Right hindlimb (tissue), 1 donor: ENCODE measurements around the gene LRIG3.
"Not testable (repeated sequence)": the region's sequence is repeated elsewhere in the genome, so short reads cannot be mapped to it uniquely, and the experiment has no call there.

Experiments used
- DNase-seq: peaks from one replicate; pipeline ENCODE4 v3.0.0-alpha.2; 2018

The LRIG3 gene

DNA sequence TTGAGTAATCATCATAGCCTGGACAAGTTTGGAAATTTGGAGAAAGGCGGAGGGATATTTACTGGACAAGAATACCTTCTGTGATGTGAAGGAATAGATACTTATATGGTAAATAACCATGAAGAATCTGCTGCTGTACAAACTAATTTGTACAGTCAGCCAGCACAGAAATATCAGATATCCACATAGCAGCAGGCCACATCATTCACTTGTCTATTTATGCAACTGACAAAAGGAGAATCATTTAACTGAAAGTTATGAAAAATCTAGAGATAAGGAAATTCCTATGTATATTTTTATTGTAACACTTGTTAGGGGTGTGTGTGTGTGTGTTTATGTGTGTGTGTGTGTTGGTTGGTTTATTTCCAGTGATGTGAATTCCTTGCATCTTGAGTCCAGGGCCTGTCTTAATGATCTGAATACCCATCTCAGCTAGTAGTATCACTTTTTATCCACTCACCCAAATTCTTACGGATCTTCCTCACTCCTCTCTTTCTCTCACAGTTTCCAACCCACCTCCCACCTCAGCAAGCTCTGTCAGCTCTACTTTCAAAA, 10.5 kb upstream of the LRIG3 start:
- DNase-seq, result no peak

DNA sequence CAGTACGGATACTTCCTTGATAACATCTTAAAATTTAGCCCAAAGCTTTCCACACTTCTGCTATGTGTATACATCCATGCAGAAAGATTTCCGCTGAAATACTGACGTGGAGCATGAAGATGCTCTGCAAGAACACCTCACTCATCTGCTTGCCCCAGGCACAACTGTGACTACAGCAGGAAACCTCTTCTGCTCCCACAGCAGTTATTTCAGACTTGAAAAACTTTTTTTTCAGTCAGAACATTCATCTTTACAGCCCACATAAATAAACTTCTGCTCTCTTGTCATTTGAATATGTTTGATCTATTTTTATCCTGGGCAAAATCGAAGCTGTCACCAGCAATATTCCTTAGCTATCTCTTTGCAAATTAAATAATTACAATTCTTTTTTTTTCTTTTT, 6.8 kb upstream of the LRIG3 start:
- DNase-seq, result no peak

DNA sequence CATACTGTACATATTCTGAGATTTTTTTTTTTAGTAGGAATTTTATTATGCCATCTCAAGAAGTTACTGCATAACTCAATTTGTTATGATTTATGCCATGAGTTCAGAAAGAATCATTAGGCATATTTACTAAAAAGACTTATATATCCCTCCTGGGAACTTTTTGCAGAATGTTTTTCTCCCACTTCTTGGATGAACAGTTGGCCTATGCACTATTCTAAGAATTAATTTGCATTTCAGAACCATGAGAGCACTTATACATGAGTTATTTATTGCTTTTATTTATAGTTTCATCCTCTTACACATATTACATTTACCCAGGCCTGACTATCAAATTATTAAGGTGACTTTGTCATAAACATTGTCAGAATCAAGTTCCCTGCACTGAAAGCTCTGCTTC, 6.3 kb upstream of the LRIG3 start:
- DNase-seq, result no peak

DNA sequence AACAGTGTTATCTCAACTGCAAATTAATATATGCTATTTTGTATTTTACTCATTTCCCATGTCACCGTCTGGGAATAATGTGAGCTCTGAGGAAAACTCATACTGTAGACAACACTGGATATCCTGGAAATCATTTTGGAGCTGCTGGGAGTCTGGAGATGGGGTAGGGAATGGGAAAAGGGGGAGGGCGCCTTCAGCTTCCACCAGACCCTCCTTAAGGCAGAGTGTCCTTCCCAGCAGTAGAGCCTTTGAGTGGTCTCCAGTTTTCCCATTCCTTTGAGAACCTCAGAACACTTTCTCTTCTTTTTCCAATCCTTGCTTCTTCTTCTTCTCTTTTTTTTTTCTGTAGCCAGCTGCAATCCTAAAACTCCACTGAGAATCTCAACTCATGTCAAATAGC, 5.4 kb upstream of the LRIG3 start:
- peak; percentile 44 for DNase-seq

DNA sequence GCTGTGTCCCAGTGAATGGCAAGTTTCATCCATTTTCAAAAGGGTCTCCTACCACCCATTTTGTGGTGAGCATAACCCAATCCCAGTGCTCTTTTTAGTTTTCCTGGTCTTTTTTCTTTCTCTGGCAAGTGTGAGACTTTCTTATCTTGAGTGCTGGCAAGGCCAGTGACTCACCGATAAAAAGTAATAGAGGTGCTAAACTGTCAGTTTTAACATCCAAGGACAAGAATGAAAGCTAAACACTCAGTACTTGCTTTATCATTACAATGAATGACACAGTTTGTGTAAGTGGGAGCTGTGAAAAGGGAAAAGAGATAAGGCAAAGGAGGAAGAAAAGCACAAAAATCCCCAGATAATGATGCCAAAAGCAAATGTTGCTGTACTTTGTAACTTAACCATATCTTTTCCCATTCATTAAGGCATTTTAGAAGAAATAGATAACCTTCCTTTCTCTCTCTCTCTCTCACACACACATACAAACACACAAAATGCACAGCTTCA, 4.9 kb upstream of the LRIG3 start:
- DNase-seq, result no peak

DNA sequence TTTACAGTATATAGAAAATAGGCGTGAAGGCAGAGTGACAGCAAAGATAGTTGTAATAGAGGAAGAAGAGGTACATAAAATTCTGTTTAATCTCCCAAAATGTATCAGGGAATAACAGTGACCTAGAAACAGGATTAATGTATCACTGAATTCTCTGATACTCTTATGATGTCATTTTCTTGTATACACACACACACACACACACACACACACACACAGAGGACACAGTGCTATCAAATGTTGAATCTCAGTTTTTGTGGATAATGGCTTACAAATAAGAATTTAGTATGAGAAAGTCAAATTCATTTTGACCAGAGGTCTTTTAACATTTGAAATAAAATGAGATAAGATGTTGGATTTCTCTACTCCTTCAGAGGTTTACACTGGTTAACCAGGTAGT, 4.3 kb upstream of the LRIG3 start:
- DNase-seq, result no peak

DNA sequence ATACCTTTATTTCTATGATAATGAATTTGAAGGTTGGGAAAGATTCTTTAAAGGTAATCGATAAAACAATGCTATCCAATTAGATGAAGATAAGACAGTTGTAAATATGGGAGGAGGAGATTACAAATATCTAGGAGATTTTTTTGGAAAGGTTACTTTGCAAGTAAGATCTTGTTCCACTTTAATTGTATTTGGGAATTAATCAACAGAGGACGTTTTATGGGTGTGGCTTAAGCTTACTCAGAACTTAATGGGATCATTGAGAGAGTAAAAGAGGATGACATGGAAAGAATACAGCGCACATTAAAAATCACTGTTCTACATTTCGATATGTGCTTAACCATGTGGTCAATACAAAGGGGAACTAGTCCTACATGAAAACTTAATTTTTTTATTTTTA, 3.5 kb upstream of the LRIG3 start:
- DNase-seq, result no peak

DNA sequence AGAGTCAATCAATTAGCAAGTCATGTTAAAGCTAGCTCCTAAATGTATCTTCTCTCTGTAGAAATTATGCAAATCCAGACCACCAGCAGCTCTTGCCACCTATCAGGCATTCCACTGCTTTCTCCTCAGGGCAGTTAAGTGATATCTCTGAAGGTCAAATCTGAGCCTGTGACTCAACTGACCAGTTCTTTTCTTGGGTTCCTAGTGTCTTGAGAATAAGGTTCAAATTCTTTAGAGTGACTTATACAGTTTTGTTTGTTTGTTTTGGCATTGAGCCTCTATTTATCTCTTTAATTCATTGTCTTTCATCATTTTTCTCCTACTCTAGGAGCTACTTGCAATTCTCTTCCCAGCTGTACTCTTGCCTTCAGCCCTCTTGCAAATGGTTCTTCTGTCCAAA, 2.5 kb upstream of the LRIG3 start:
- no peak for DNase-seq

DNA sequence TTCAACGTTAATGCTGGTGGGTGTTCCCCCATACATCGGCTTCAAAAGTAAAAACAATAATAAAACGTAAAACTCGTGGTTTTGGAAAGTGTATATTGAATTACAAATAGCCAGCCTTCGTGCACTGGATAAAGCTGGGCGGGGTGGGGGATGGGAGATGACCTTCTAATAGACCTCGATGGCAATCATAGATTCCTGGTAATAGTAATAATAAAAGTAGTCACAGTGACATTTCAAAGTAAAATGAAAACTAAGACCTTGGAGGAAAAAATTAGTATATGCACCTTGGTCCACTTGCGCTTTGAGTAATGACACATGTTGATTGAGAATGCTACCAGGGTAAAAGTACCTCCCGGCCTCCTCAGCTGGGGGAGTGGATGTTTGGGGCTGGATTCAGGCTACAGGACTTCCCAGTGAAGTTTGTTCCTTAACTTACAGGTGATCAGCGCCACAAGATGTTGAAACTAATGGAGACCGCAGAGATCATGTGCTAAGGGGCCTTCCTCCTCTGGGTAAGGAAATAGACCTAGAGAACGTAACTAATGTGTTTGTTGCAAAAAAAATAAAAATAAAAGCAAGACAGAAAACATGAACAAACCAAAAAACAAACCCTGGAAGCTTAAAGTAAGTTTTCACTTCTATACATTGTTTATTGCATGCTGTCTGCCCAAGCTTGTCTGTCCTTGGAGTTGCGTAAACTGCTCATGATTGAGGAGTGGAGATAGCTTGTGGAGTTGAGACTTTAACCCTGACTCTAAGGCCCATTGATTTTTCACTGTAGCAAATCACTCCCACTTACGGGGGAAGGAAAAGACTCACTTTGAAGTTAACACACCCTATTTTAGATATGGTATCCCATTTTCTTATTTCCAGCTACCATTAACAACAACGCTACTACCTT, 907 bp upstream of the LRIG3 start:
- no peak for DNase-seq

DNA sequence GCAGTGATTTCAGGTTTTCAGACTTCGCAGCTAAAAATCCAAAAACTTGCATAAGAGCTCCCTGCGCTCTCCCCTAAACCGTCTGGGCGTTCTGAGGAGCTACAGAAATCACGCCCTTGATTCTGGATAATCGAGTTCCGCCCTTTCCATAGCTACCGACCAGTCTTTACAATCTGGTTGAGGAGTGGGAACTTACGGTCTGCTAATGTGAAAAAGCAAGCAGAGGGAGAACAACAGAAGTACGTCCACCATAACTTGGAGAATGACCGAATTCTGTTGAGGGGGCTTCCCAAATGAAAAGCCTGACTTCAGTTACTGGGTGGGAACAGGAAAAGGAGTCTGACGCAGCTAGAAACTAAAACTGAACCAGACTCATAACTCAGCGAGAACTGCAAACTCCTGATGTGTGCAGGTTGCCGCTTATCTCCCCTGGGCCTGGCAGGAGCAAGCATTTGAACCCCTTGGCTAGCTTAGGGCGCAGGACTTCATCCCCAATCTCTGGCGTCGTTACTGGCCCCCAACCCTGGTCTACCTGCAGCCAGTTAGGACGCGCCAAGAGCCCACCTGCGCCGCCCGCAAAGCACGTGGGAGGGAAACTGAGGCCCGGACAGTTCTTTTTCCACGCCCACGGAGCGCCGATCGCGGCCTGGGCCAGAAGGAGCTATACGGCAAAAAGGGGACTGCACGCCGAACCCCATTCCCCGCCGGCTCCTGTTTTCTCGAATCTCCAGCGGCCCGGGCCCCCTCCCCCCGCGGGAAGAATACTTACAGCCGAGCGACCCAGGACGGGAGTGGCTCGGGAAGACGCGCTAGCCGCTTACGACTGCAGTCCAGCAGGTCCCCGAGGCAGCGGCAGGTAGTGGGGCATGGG, 838 bp downstream of the LRIG3 start:
- peak; percentile 71 for DNase-seq

DNA sequence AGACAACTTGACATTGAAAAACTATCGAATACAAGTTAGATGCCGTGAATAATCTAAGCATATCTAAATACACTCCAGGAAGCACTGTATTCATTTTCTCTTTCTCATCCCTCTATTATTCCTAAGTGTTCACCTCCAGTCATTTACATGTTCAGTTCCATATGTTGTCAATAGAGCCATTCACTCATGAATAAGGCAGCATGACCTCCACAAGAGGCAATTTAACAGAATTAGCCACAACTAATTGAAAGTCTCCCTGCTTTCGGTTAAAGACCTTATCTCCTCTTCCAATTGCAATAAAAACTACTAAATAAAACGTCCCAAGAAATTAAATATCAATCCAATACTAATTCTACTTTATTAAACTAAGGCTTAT, 1.8 kb downstream of the LRIG3 start:
- DNase-seq, result no peak

DNA sequence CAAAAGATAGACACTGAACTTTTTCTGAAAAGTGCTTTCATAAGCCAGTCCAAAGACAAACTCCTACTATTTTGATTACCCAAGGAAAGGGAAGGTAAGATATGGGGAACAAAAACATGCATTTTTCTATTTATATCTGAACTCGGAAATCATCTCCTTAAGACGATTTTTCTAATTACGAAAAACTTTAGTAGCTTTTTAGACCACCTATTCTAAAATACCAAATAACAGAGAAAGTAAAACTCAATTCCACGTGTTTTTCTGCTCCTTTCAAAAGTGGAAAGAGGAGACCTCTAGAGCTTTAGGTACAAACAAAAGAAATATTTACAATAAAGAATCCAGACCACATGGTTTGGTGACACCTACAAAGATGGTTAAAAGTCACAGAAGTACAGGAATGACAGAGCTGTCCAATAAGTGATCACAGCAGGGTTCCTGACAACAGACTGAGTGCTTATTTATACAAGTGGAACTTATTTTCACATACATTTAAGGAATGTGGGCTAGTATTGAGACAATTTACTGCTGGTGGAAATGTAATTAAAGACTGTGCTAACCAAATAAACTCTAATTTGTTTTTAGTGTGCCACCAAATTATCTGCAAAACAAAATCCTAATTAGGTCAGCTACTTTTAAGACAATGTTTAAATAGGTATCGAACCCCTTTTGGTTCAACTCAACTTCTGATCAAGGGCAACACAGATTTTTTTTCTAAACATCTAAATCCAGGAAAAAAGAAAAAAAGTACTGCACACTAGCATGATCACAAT, 2.4 kb downstream of the LRIG3 start:
- no peak for DNase-seq

DNA sequence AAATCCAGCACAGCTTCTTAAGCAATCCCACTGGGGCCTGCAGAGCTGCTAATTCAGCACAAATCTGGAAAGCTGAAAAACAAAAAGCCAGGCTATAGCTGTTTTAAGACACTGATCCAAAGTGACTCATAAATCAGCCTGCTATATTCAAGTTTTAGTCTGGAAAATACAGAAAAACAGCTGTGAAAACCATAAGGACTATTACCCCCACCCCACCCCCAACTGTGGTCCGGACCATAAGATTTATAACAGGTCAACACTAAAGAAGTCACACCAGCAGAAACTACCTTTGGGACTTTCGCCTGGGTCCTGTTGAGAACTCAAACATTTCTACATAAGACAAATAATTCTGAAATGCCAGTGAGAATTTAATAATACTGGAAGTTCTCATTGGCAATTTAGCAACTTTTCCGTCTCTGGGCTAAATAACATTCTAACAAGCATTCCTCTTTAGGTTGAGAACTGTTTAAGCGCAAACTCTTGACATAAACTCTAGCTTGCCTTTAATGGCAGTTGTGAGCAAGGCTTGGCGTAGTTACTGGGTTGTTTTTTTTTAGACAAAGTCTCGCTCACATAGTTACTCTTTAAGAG, 3.3 kb downstream of the LRIG3 start:
- DNase-seq, result peak; percentile 88

DNA sequence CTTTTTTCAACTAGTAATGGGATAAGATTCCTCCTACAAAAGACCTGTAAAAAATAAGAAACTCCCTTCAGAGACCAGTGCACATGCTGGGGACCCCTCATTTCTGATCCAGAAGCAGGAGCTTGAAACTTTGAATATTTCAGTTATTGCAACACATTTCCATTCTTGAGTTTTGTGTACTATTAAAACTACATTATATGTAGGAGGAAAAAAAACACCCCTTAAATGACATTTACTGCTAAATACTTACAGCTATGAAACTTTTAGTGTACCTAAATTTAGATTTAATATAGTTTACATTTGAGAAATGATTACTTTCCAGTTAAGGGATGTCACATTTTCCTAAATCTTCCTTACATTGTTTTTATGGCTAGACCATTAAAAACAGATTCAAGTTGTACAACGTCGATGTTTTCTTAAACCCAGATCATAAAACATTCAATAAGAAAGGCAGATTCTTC, 4.1 kb downstream of the LRIG3 start:
- DNase-seq, result no peak

DNA sequence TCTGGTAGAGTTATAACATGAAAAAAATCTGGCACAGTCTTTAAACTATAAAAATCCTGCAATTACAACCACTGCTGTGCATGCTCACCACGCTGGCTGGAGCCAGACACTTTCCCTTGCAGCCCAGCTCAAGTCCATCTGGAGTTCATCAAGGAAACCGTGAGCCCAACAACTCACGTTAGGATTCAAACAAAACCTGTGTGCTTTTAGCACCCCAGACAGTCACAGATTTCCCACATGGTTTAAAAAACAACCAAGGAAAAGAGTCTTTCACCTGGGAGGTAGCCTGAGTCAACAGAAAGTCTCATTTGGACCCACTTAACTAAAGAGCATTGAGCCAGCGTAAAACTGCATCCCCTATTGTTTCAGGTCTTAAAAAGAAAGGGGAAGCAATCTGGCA, 4.7 kb downstream of the LRIG3 start:
- DNase-seq, result peak; percentile 89

DNA sequence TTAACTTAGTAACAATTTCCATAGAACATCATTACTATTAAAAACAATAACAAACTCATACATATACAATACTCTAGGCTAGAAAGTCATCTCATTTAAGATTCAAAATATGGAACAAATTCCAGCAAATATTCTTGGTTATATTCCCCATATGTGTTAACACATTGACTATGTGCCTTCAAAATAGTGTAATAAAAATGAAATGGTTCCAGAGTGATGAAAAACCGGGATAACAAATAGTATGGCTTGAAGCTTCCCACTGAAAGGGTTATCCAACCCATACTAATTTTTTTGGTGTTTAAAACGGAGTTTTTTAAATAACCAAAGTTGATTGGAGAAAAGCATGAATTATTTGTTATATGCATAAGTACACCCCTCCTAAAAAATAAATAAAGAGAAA, 5.3 kb downstream of the LRIG3 start:
- DNase-seq, result no peak

DNA sequence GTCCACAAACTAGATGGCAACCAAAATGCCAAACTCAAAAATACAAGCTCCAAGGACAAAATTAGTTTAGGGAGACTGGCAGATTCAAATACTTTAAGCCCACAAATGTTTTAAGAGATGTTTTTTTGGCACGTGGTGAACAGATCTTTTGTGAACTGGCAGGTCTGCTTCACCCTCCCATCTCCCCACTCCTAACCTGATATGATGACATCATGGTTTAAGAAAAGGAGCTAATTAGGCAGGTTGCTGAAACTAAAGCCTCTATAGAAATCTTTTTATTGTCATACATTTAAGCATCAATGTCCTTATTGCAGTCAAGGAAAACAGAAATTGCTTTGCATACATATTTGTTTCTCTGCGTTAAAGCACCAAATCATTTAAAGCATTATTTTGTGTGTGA, 5.8 kb downstream of the LRIG3 start:
- DNase-seq, result no peak

DNA sequence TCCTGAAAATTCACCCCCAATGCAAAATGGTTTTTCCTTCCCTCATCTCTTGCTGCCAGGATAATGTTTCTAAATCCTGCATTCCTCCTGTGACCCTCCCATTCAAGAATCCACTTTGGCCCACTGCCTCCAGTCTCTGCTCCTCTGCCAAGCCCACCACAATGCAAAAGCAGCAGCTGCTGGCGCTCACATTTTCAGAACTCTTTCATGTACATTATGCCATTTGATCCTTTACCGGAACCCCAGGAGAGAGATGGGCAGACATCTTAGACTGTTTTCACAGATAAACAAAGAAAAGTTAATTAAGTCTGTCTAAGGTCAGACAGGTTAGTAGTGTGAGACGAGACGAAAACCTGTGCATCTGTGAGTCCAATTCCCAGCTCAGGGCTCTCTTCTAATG, 12.9 kb downstream of the LRIG3 start:
- peak; percentile 86 for DNase-seq

DNA sequence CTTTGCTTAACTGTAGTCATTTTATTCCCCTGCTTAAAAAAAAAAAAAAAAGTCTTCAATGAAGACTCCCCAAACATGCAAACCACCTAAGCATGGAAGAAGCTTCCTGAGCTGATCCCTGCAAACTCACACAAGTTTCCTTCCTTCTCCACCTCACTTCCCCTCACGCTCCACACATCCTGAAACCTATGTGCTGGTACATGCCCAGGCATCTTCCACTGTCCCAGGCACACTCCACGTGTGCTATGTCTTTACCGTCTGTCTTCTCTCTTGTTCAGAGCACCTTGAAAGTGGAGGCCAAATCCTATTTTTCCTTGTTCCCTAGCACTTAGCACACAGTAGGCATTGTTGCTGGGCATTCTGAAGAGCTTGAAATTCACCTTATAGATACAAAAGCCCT, 13.4 kb downstream of the LRIG3 start:
- no peak for DNase-seq

DNA sequence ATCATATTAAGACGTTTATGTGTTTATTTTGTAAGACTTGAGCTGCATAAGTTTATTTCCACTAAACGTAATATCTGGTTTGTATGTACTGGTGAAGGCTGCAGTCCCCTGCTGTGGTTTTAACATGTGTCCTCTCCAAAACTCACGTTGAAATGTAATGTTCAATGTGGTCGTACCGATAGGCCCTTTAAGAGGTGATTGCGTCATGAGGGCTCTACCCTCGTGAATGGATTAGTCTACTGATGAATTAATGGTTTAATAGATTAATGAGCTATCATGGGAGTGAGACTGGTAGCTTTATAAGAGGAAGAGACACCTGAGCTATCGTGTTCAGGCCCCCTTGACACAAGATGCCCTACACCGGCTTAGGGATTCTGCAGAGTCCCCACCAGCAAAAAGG, 14.9 kb downstream of the LRIG3 start:
- no peak for DNase-seq

DNA sequence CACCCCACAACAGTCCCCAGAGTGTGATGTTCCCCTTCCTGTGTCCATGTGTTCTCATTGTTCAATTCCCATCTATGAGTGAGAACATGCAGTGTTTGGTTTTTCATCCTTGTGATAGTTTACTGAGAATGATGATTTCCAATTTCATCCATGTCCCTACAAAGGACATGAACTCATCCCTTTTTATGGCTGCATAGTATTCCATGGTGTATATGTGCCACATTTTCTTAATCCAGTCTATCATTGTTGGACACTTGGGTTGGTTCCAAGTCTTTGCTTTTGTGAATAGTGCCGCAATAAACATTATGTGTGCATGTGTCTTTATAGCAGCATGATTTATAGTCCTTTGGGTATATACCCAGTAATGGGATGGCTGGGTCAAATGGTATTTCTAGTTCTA, 17.6 kb downstream of the LRIG3 start:
- DNase-seq, result not testable (repeated sequence)

DNA sequence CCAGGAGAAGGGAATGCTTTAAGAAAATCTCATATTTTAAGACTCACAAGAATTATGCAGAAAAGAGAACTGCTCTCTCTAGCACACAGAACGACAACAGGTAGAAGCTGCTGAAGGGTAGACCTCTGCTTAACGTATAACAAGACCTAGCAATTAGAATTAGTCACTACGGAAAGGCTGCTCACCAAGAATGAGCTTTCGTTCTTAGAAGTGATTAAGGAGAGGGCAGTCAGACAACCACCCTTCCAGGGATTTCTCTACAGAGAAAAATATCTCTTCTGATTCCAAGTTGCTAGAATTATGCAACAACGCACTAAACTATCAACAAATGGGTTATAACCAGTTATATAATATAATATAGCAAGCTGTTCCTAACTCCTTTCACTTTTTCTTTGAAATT, 18.6 kb downstream of the LRIG3 start:
- DNase-seq, result no peak
